ENCODE measurements around the gene CYB561D2. TPM values are rescaled to one million over a fixed set of nuclear protein-coding genes. Genes with fewer than 3 reads are reported as not detected.

The CYB561D2 gene
- total and polyA plus RNA-seq, 2 donors (not counting 1 experiment from before 2014, with no cell fraction given), result 39.5 to 78.9 TPM

GRCh38 chr3:50365080-50365841, 14.6 kb downstream of the CYB561D2 start:
- Mint-ChIP-seq H3K9me3 (ENCODE audit: insufficient read depth) (no peaks in the 10 kb centered on the region), H3K27ac (peak overlapping the region; percentile 94), H3K4me3 (peak overlapping the region; percentile 91), H3K4me1 (peaks cover 21% of the 10 kb centered on the region), H3K27me3 (peaks cover 4% of the 10 kb centered on the region)
- peak overlapping the region; percentile 78 to 86 for H3K27ac ChIP-seq (ENCODE audit: low read length in 2 of 2)
- POLR2A ChIA-PET, result interaction anchor here (0.5 to 2.8 kb wide), 12 partner anchors 14 to 1344 kb away, joined by 3 to 13 read pairs (median 6); partner anchors contain the start of genes CYB561D2, HEMK1, NPRL2 and RASSF1
- no peak for TF ChIP-seq EZH2 (IDR thresholded peaks at IDR 0.05; ENCODE audit: borderline replicate concordance, insufficient read depth, low read depth, low read length, poor library complexity, severe bottlenecking)
- no peak for TF ChIP-seq CTCF (IDR thresholded peaks at IDR 0.05)
- no peaks in the 10 kb centered on the region for H4K20me1 ChIP-seq (ENCODE audit: control insufficient read depth, insufficient read depth, low read length, poor library complexity, severe bottlenecking)
- H3K4me2 ChIP-seq (replicated peaks; ENCODE audit: low read depth, low read length, poor library complexity, severe bottlenecking), result peak overlapping the region; percentile 96
- intact Hi-C loops (cut with micrococcal nuclease), result loop anchor here (1.0 to 2.0 kb wide), 4 partner anchors 14 to 252 kb away; partner anchors contain the start of genes CYB561D2, HEMK1, MAPKAPK3 and NPRL2
- no peaks in the 10 kb centered on the region for H3K9me3 ChIP-seq (ENCODE audit: control extremely low read depth in 1 of 3, control insufficient read depth in 2 of 3, insufficient read depth in 1 of 3, low read length in 2 of 3)
- peak overlapping the region; percentile 91 for H2AFZ ChIP-seq (ENCODE audit: insufficient read depth, low read depth, low read length, poor library complexity, severe bottlenecking)
- ATAC-seq (ENCODE audit: low read depth) (peak; percentile 97), DNase-seq (peak; percentile 95)
- peak overlapping the region; percentile 81 for H3K9ac ChIP-seq (ENCODE audit: low read length)
- peak overlapping the region; percentile 24 to 84 (median 81) for H3K4me3 ChIP-seq (ENCODE audit: control extremely low read depth in 1 of 5, extremely low read depth in 1 of 5, insufficient read depth in 1 of 5, low read depth in 2 of 5, low read length in 4 of 5)
- no peaks in the 10 kb centered on the region for H3K79me2 ChIP-seq (ENCODE audit: control insufficient read depth, insufficient read depth, low read length)
- peaks cover 13 to 22% of the 10 kb centered on the region in 2 donors for H3K4me1 ChIP-seq (ENCODE audit: control insufficient read depth in 2 of 2, insufficient read depth in 2 of 2, low read length in 2 of 2)
- H3K36me3 ChIP-seq (replicated peaks in 1 of 2; ENCODE audit: control extremely low read depth in 1 of 2, control insufficient read depth in 1 of 2, extremely low read depth in 1 of 2, insufficient read depth in 2 of 2, low read length in 1 of 2), result no peaks in the 10 kb centered on the region
- CTCF ChIA-PET, result interaction anchor here (0.7 to 3.3 kb wide), 5 partner anchors 12 to 177 kb away, joined by 3 to 27 read pairs (median 5); partner anchors contain the start of genes CYB561D2 and NPRL2
- peaks cover 0 to 3% (median 0%) of the 10 kb centered on the region in 4 experiments for H3K27me3 ChIP-seq (replicated peaks in 1 of 4; ENCODE audit: control extremely low read depth in 1 of 4, control insufficient read depth in 3 of 4, insufficient read depth in 4 of 4, low read length in 3 of 4)
- 2% methylated on average over 49 of the region's 53 CpGs for WGBS (ENCODE audit: insufficient coverage)

Measured in B cell (primary cell).